T47D (cell line): ENCODE data around the gene CLSTN1.

Experiments used
- DNase-seq, 2 experiments: peaks; one replicate each; pipeline versions ENCODE4 v3.0.0 to v3.0.0-alpha.2; 2011 to 2012; ENCODE audit warnings: low read depth in 1 of 2, low spot score in 1 of 2
- JUND ChIP-seq: IDR thresholded peaks from 2 replicates; pipeline ENCODE4 v1.6.1; 2012; ENCODE audit warnings: low read depth
- in situ Hi-C: cut with HindIII; loops from 2 replicates; pipeline ENCODE4 v1.10.0; 2016; ENCODE audit warnings: low sequenced_read_pairs, low pct_unique_long_range_greater_than_20kb

Gene CLSTN1

GRCh38 chr1:9860887-9861286 is 37.1 kb upstream of the CLSTN1 start:
- no peak for DNase-seq
- in situ Hi-C loops: no loop called here

GRCh38 chr1:9859281-9860014 is 35.7 kb upstream of the CLSTN1 start:
- in situ Hi-C loops: no loop called here
- DNase-seq: no peak
- TF ChIP-seq JUND: no peak

More at GRCh38 chr1:9860887-9861286, 37.1 kb upstream of the CLSTN1 start:
- no peak for TF ChIP-seq JUND

GRCh38 chr1:9858293-9859035 is 34.7 kb upstream of the CLSTN1 start:
- in situ Hi-C loops: no loop called here
- TF ChIP-seq JUND: no peak
- DNase-seq: no peak

GRCh38 chr1:9855186-9855585 is 31.4 kb upstream of the CLSTN1 start:
- in situ Hi-C loops: no loop called here
- TF ChIP-seq JUND: no peak
- no peak for DNase-seq

- no peak for TF ChIP-seq JUND
- in situ Hi-C loops: no loop called here
- no peak for DNase-seq
These were observed 29.5 kb upstream of the CLSTN1 start for GRCh38 chr1:9853249-9853595.

- DNase-seq: no peak
- TF ChIP-seq JUND: no peak
- in situ Hi-C loops: no loop called here
These were observed 28.9 kb upstream of the CLSTN1 start for GRCh38 chr1:9852410-9853248.

GRCh38 chr1:9852004-9852403 is 28.2 kb upstream of the CLSTN1 start:
- no peak for TF ChIP-seq JUND
- in situ Hi-C loops: no loop called here
- DNase-seq: no peak

- no peak for TF ChIP-seq JUND
- DNase-seq: no peak
- in situ Hi-C loops: no loop called here
These were observed 26.8 kb upstream of the CLSTN1 start for GRCh38 chr1:9850442-9851162.

- DNase-seq: no peak
- no peak for TF ChIP-seq JUND
- in situ Hi-C loops: no loop called here
These were observed 26.1 kb upstream of the CLSTN1 start for GRCh38 chr1:9849691-9850441.

GRCh38 chr1:9848022-9848421 is 24.3 kb upstream of the CLSTN1 start:
- TF ChIP-seq JUND: no peak
- no peak for DNase-seq
- in situ Hi-C loops: no loop called here

GRCh38 chr1:9847269-9847668 is 23.5 kb upstream of the CLSTN1 start:
- no peak for DNase-seq
- TF ChIP-seq JUND: no peak
- in situ Hi-C loops: no loop called here
